Measurements from ENCODE around the gene LRRTM2. TPM values are rescaled to one million over a fixed set of nuclear protein-coding genes. Genes with fewer than 3 reads are reported as not detected.

Gene LRRTM2
- total RNA-seq, 1 experiment from 2014 or later: not detected

DNA sequence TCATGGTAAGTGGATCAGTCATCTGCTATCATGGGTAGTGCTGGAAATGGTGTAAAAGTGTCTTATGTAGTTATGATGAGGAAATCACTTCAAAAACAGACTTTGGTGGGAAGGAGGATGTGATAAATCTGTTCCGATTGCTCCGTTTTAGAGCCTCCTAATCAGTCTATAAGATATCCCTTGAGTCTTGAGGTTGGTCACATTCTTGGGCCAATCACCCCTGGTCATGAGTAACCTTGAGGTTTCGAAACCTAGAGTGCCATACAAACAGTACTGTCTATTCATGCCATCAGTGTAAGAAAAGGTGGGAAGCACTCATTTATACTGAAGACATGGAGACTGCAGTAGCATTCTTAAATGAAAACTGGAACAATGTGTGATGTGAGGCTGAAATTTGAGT, 45.8 kb downstream of the LRRTM2 start:
- Mint-ChIP-seq H3K36me3 (peaks cover 31% of the 10 kb centered on the region), H3K27me3 (ENCODE audit: low read depth) (no peaks in the 10 kb centered on the region), H3K27ac (peak overlapping the region; percentile 60), H3K4me3 (no peak overlapping the region), H3K9me3 (peaks cover 3% of the 10 kb centered on the region; the same call in 1 of the 2 replicates), H3K4me1 (peaks cover 66% of the 10 kb centered on the region)
- ATAC-seq (no peak), DNase-seq (ENCODE audit: low spot score) (no peak)
- POLR2A ChIA-PET: no interaction called here
- CTCF ChIA-PET: interaction anchor here (1.9 kb wide), 1 partner anchor 40 kb away, joined by 6 read pairs; no protein-coding TSS in a partner anchor
- TF ChIP-seq TP53 (CRISPR knock-in tag; IDR thresholded peaks at IDR 0.05) (no peak), ZNF263 (CRISPR knock-in tag; IDR thresholded peaks at IDR 0.05; ENCODE audit: low read depth) (no peak), ZBTB21 (CRISPR knock-in tag; IDR thresholded peaks at IDR 0.05; ENCODE audit: borderline replicate concordance) (no peak), ETV6 (CRISPR knock-in tag; IDR thresholded peaks at IDR 0.05) (no peak), ZMAT4 (CRISPR knock-in tag; IDR thresholded peaks at IDR 0.05) (no peak), SP1 (CRISPR knock-in tag; conservative IDR thresholded peaks at IDR 0.05) (no peak), MYBL2 (CRISPR knock-in tag; IDR thresholded peaks at IDR 0.05) (no peak), ZNF317 (CRISPR knock-in tag; IDR thresholded peaks at IDR 0.05; ENCODE audit: borderline replicate concordance, low read depth) (no peak), ATF6 (CRISPR knock-in tag; IDR thresholded peaks at IDR 0.05) (no peak)

DNA sequence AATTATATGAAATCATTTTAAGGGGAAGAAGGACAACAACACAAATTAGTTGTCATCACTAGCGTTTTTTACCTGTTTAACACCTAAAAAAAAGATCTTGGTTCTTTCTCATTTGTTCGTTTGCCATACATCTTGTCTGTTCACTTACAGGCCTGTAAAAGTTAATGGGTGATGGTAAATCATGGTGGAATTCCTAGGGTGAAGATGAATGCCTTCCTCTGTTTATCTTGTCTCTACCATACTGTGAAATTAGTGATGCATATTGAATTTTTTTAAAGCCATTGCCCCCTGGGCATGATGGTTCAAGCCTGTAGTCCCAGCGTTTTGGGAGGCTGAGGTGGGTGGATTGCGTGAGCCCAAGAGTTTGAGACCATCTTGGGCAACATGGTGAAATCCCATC, 46.6 kb downstream of the LRRTM2 start:
- peaks cover 31% of the 10 kb centered on the region for H3K36me3 Mint-ChIP-seq
- H3K27me3 Mint-ChIP-seq (ENCODE audit: low read depth): no peaks in the 10 kb centered on the region
- H3K4me1 Mint-ChIP-seq: peaks cover 58% of the 10 kb centered on the region
- peak overlapping the region; percentile 51 for H3K27ac Mint-ChIP-seq
- ATAC-seq: no peak
- no peak for DNase-seq (ENCODE audit: low spot score)
- ChIA-PET POLR2A (no interaction called here), CTCF (interaction anchor here (1.9 kb wide), 1 partner anchor 39 kb away, joined by 6 read pairs; no protein-coding TSS in a partner anchor)
- H3K4me3 Mint-ChIP-seq: no peak overlapping the region
- H3K9me3 Mint-ChIP-seq: peaks cover 3% of the 10 kb centered on the region; the same call in 1 of the 2 replicates
- TF ChIP-seq TEAD1 (CRISPR knock-in tag; IDR thresholded peaks at IDR 0.05) (no peak), ARID4B (CRISPR knock-in tag; IDR thresholded peaks at IDR 0.05; ENCODE audit: borderline replicate concordance) (no peak), CREM (CRISPR knock-in tag; IDR thresholded peaks at IDR 0.05) (no peak), EMX1 (CRISPR knock-in tag; IDR thresholded peaks at IDR 0.05) (no peak), ZNF671 (CRISPR knock-in tag; IDR thresholded peaks at IDR 0.05) (no peak), SMAD3 (CRISPR knock-in tag; IDR thresholded peaks at IDR 0.05; ENCODE audit: borderline replicate concordance) (no peak), ZNF281 (CRISPR knock-in tag; IDR thresholded peaks at IDR 0.05) (no peak), IRF1 (CRISPR knock-in tag; IDR thresholded peaks at IDR 0.05) (no peak)
- TF ChIP-seq, protein P1, sequence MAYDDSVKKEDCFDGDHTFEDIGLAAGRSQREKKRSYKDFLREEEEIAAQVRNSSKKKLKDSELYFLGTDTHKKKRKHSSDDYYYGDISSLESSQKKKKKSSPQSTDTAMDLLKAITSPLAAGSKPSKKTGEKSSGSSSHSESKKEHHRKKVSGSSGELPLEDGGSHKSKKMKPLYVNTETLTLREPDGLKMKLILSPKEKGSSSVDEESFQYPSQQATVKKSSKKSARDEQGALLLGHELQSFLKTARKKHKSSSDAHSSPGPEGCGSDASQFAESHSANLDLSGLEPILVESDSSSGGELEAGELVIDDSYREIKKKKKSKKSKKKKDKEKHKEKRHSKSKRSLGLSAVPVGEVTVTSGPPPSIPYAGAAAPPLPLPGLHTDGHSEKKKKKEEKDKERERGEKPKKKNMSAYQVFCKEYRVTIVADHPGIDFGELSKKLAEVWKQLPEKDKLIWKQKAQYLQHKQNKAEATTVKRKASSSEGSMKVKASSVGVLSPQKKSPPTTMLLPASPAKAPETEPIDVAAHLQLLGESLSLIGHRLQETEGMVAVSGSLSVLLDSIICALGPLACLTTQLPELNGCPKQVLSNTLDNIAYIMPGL (CRISPR knock-in tag; IDR thresholded peaks at IDR 0.05): no peak
